Loucy (cell line): ENCODE results near the gene LIPC.

Experiments
- EZH2phosphoT487 ChIP-seq: fragments of 200-600 bp; IDR thresholded peaks from 2 replicates; pipeline ENCODE4 v1.6.1; 2018; ENCODE audit warnings: antibody characterized with exemption, mild to moderate bottlenecking, moderate library complexity, borderline replicate concordance
- TF ChIP-seq, protein P1 (sequence below): fragments of 200-600 bp; sonication (generic); conservative IDR thresholded peaks from 2 replicates; pipeline ENCODE4 v1.5.1; 2014; ENCODE audit warnings: mild to moderate bottlenecking, antibody characterized with exemption, low read length

DNA sequence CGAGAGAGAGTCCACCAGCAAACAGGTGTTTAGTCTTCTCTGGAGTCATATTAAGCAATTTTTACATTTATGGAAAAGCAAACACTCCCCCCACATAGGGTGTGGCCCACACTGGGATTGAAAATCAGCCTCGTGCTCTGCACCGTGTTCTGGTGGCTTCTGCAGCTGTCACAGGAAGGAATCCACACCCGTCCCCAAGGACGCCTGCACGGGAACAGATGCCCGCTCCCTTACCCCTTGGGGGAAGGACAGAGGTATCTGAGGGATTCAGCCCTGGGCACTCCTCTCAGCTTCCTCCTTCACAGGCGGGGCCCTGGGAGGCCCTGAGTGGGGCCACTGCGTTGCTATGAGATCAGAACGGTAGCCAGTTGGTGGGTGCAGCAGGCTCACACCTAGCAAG, 27.8 kb downstream of the LIPC start:
- TF ChIP-seq, protein P1, sequence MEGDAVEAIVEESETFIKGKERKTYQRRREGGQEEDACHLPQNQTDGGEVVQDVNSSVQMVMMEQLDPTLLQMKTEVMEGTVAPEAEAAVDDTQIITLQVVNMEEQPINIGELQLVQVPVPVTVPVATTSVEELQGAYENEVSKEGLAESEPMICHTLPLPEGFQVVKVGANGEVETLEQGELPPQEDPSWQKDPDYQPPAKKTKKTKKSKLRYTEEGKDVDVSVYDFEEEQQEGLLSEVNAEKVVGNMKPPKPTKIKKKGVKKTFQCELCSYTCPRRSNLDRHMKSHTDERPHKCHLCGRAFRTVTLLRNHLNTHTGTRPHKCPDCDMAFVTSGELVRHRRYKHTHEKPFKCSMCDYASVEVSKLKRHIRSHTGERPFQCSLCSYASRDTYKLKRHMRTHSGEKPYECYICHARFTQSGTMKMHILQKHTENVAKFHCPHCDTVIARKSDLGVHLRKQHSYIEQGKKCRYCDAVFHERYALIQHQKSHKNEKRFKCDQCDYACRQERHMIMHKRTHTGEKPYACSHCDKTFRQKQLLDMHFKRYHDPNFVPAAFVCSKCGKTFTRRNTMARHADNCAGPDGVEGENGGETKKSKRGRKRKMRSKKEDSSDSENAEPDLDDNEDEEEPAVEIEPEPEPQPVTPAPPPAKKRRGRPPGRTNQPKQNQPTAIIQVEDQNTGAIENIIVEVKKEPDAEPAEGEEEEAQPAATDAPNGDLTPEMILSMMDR, result no peak
- TF ChIP-seq EZH2phosphoT487, result no peak
